Tibial artery (tissue), 4 donors: Measurements from ENCODE around the gene RALGPS1.

Experiments
- DNase-seq, 2 donors: peaks; one replicate each; pipeline ENCODE4 v3.0.0-alpha.2; 2019
- H3K27ac ChIP-seq, 2 donors: fragments of 200-600 bp; sonication (generic) in 1 of 2; 1 replicate in 1 of 2; 2 replicates in 1 of 2; pipeline ENCODE4 v1.5.1; 2018 to 2019; ENCODE audit warnings: mild to moderate bottlenecking in 1 of 2
- H3K27me3 ChIP-seq, 2 donors: fragments of 200-600 bp; sonication (generic) in 1 of 2; one replicate each; pipeline versions ENCODE4 v1.5.1 to v1.6.0; 2016 to 2019
- H3K36me3 ChIP-seq, 3 donors: fragments of 200-600 bp; sonication (generic) in 2 of 3; one replicate each; pipeline ENCODE4 v1.5.1; 2016 to 2019; ENCODE audit warnings: mild to moderate bottlenecking in 2 of 3
- H3K4me1 ChIP-seq, 4 donors: fragments of 200-600 bp; sonication (generic) in 2 of 4; 1 replicate in 3 of 4; 2 replicates in 1 of 4; pipeline ENCODE4 v1.5.1; 2016 to 2019
- H3K4me3 ChIP-seq, 2 donors: fragments of 200-600 bp; sonication (generic) in 1 of 2; 1 replicate in 1 of 2; 2 replicates in 1 of 2; pipeline ENCODE4 v1.5.1; 2018 to 2019; ENCODE audit warnings: mild to moderate bottlenecking in 2 of 2
- H3K9me3 ChIP-seq, 3 donors: fragments of 200-600 bp; sonication (generic) in 1 of 3; one replicate each; pipeline ENCODE4 v1.5.1; 2016 to 2019
- CTCF ChIP-seq, 2 experiments: fragments of 200-600 bp in 1 of 2; fragments of 450-650 bp in 1 of 2; IDR thresholded peaks; one replicate each; pipeline ENCODE4 v1.5.1; 2017 to 2019; ENCODE audit warnings: antibody characterized with exemption in 2 of 2, mild to moderate bottlenecking in 1 of 2, moderate library complexity in 1 of 2
- intact Hi-C: fragments of 100-400 bp; cut with DNase I; formaldehyde crosslinking; loops from one replicate; pipeline ENCODE4 v1.15.0; 2023; ENCODE audit warnings: low total_unique reads

Gene RALGPS1

GRCh38 chr9:127093319-127094020, 178.9 kb downstream of the RALGPS1 start:
- Histone ChIP-seq H3K36me3 (peaks cover 15 to 63% (median 45%) of the 10 kb centered on the region in 3 donors), H3K9me3 (no peaks in the 10 kb centered on the region), H3K27ac (no peak overlapping the region), H3K27me3 (no peaks in the 10 kb centered on the region), H3K4me3 (no peak overlapping the region), H3K4me1 (peaks cover 0 to 11% (median 4%) of the 10 kb centered on the region in 4 donors)
- no peak for TF ChIP-seq CTCF (IDR thresholded peaks at IDR 0.05)
- intact Hi-C loops = no loop called here
- DNase-seq = no peak

- intact Hi-C loops = no loop called here
- Histone ChIP-seq H3K27ac (no peak overlapping the region), H3K9me3 (no peaks in the 10 kb centered on the region), H3K4me1 (peaks cover 0 to 14% (median 0%) of the 10 kb centered on the region in 4 donors), H3K36me3 (peaks cover 15 to 45% (median 28%) of the 10 kb centered on the region in 3 donors), H3K4me3 (no peak overlapping the region), H3K27me3 (no peaks in the 10 kb centered on the region)
- no peak for TF ChIP-seq CTCF (IDR thresholded peaks at IDR 0.05)
- peak in 1 of 2 donors; percentile 7 for DNase-seq
Measured at GRCh38 chr9:127095411-127095810, 180.8 kb downstream of the RALGPS1 start.

- DNase-seq = peak in 1 of 2 donors; percentile 42
- Histone ChIP-seq H3K4me3 (no peak overlapping the region), H3K27me3 (no peaks in the 10 kb centered on the region), H3K27ac (no peak overlapping the region), H3K36me3 (peaks cover 15 to 37% (median 20%) of the 10 kb centered on the region in 3 donors), H3K9me3 (no peaks in the 10 kb centered on the region), H3K4me1 (peaks cover 0 to 9% (median 0%) of the 10 kb centered on the region in 4 donors)
- no peak for TF ChIP-seq CTCF (IDR thresholded peaks at IDR 0.05)
- intact Hi-C loops = no loop called here
Measured at GRCh38 chr9:127096208-127096607, 181.6 kb downstream of the RALGPS1 start.

- TF ChIP-seq CTCF (IDR thresholded peaks at IDR 0.05) = no peak
- Histone ChIP-seq H3K9me3 (no peaks in the 10 kb centered on the region), H3K27me3 (no peaks in the 10 kb centered on the region), H3K36me3 (peaks cover 4 to 22% (median 10%) of the 10 kb centered on the region in 3 donors), H3K4me1 (peaks cover 0 to 9% (median 0%) of the 10 kb centered on the region in 4 donors), H3K27ac (no peak overlapping the region), H3K4me3 (no peak overlapping the region)
- no peak for DNase-seq
- intact Hi-C loops = no loop called here
Measured at GRCh38 chr9:127097683-127098082, 183.1 kb downstream of the RALGPS1 start.

GRCh38 chr9:127098916-127099553, 184.5 kb downstream of the RALGPS1 start:
- intact Hi-C loops = no loop called here
- no peak for DNase-seq

More at GRCh38 chr9:127098916-127099553, 184.5 kb downstream of the RALGPS1 start:
- peaks cover 0 to 11% (median 9%) of the 10 kb centered on the region in 3 donors for H3K36me3 ChIP-seq
- H3K4me3 ChIP-seq = no peak overlapping the region
- no peaks in the 10 kb centered on the region for H3K27me3 ChIP-seq
- H3K4me1 ChIP-seq = peaks cover 0 to 9% (median 0%) of the 10 kb centered on the region in 4 donors
- no peak overlapping the region for H3K27ac ChIP-seq
- TF ChIP-seq CTCF (IDR thresholded peaks at IDR 0.05) = no peak
- no peaks in the 10 kb centered on the region for H3K9me3 ChIP-seq
